SK-N-MC (cell line): ENCODE results near the gene ALKAL2.

Experiments
- EZH2 ChIP-seq: fragments of 200-600 bp; sonication (generic); IDR thresholded peaks from one replicate; pipeline ENCODE4 v1.6.1; 2017; ENCODE audit warnings: antibody characterized with exemption
- POLR2AphosphoS5 ChIP-seq: IDR thresholded peaks from 2 replicates; pipeline ENCODE4 v1.6.1; 2012; ENCODE audit warnings: mild to moderate bottlenecking, low read depth, low read length, borderline replicate concordance

- TF ChIP-seq POLR2AphosphoS5 (no peak), EZH2 (no peak)
These were observed 6.5 kb downstream of the ALKAL2 start for GRCh38 chr2:281381-281780.
